HUDEP-2 (cell line): Measurements from ENCODE around the gene NME9.

Experiments used
- DNase-seq, 76 experiments: peaks; one replicate each; lab custom pipeline; 2025; ENCODE audit not compliant: unreplicated experiment in 76 of 76; lab: John Stamatoyannopoulos, UW

Gene NME9

GRCh38 chr3:138363322-138363721 is 33.7 kb upstream of the NME9 start:
- no peak for DNase-seq

- DNase-seq: no peak
Measured at GRCh38 chr3:138362538-138362937, 32.9 kb upstream of the NME9 start.

GRCh38 chr3:138361561-138361971 is 31.9 kb upstream of the NME9 start:
- no peak for DNase-seq

- no peak for DNase-seq
Measured at GRCh38 chr3:138360869-138361525, 31.3 kb upstream of the NME9 start.

GRCh38 chr3:138359919-138360868 is 30.5 kb upstream of the NME9 start:
- no peak for DNase-seq

GRCh38 chr3:138359148-138359918 is 29.7 kb upstream of the NME9 start:
- no peak for DNase-seq

GRCh38 chr3:138356730-138357405 is 27.2 kb upstream of the NME9 start:
- DNase-seq: no peak

- DNase-seq: no peak
Measured at GRCh38 chr3:138355071-138355470, 25.4 kb upstream of the NME9 start.

- no peak for DNase-seq
Measured at GRCh38 chr3:138354376-138354775, 24.7 kb upstream of the NME9 start.

- DNase-seq: no peak
Measured at GRCh38 chr3:138351916-138352550, 22.4 kb upstream of the NME9 start.

- no peak for DNase-seq
Measured at GRCh38 chr3:138351151-138351550, 21.5 kb upstream of the NME9 start.

GRCh38 chr3:138349926-138350665 is 20.4 kb upstream of the NME9 start:
- no peak for DNase-seq

GRCh38 chr3:138348754-138349739 is 19.4 kb upstream of the NME9 start:
- no peak for DNase-seq

- peak in 2 of 76 experiments; percentile 4 to 14 for DNase-seq
Measured at GRCh38 chr3:138347960-138348753, 18.5 kb upstream of the NME9 start, which contains the start of gene MRAS. Gene MRAS (plus strand): TSS chr3:138348579. CDS start chr3:138372884, 24,305 bp downstream.

GRCh38 chr3:138344754-138345153 is 15.1 kb upstream of the NME9 start:
- DNase-seq: no peak

GRCh38 chr3:138340511-138340910 is 10.9 kb upstream of the NME9 start:
- DNase-seq: no peak

GRCh38 chr3:138338811-138339210 is 9.2 kb upstream of the NME9 start:
- no peak for DNase-seq
